Esophagus squamous epithelium (tissue), 5 donors: ENCODE measurements around the gene PITHD1. TPM values are rescaled to one million over a fixed set of nuclear protein-coding genes. Genes with fewer than 3 reads are reported as not detected.
"Not testable (repeated sequence)": the region's sequence is repeated elsewhere in the genome, so short reads cannot be mapped to it uniquely, and the experiment has no call there.

Experiments used
- DNase-seq: peaks from one replicate; lab custom pipeline; 2025; lab: John Stamatoyannopoulos, UW
- H3K27ac ChIP-seq, 4 donors: fragments of 200-600 bp; sonication (generic); one replicate each; pipeline ENCODE4 v1.5.1; 2016 to 2019; ENCODE audit warnings: mild to moderate bottlenecking in 1 of 4
- H3K27me3 ChIP-seq, 4 donors: fragments of 200-600 bp; sonication (generic); 1 replicate in 3 of 4; 2 replicates in 1 of 4; pipeline versions ENCODE4 v1.5.1 to v1.6.0; 2017 to 2021; ENCODE audit warnings: antibody characterized with exemption in 1 of 4
- H3K36me3 ChIP-seq, 3 donors: fragments of 200-600 bp; sonication (generic); one replicate each; pipeline ENCODE4 v1.5.1; 2016 to 2019
- H3K4me1 ChIP-seq, 3 donors: fragments of 200-600 bp; sonication (generic); one replicate each; pipeline ENCODE4 v1.5.1; 2017 to 2019
- H3K4me3 ChIP-seq, 4 donors: fragments of 200-600 bp; sonication (generic); 1 replicate in 3 of 4; 2 replicates in 1 of 4; pipeline ENCODE4 v1.5.1; 2016 to 2019; ENCODE audit warnings: mild to moderate bottlenecking in 2 of 4, moderate library complexity in 1 of 4
- H3K9me3 ChIP-seq, 3 donors: fragments of 200-600 bp; sonication (generic); one replicate each; pipeline ENCODE4 v1.5.1; 2016 to 2019
- CTCF ChIP-seq, 6 experiments: fragments of 450-650 bp in 4 of 6; fragments of 200-600 bp in 2 of 6; sonication (generic) in 2 of 6; IDR thresholded peaks; one replicate each; pipeline ENCODE4 v1.5.1; 2016 to 2019; ENCODE audit warnings: antibody characterized with exemption in 6 of 6, mild to moderate bottlenecking in 4 of 6, moderate library complexity in 4 of 6
- POLR2A ChIP-seq, 4 donors: fragments of 450-650 bp; IDR thresholded peaks; one replicate each; pipeline ENCODE4 v1.6.1; 2017; ENCODE audit warnings: antibody characterized with exemption in 4 of 4, mild to moderate bottlenecking in 4 of 4, moderate library complexity in 3 of 4
- WGBS, 2 donors: methylation state at CpG; one replicate each; pipeline ENCODE4 v1.1.5; 2018; 5-methylcytosine and 5-hydroxymethylcytosine counted together
- intact Hi-C: fragments of 100-400 bp; cut with DNase I; formaldehyde crosslinking; loops from one replicate; pipeline ENCODE4 v1.15.0; 2022
- total RNA-seq, 4 donors: library from RNA; depleted of rRNA; stranded (reverse); fragments of >200 nt; gene quantifications; one replicate each; pipeline ENCODE4 v1.1.0, GENCODE V29; 2016
- donor health status: DM: yes; HTN: yes; CAD: no.

Gene PITHD1
- total RNA-seq, 4 donors from 2014 or later, result 57.4 to 86.3 (median 78.0) TPM

GRCh38 chr1:23774174-23774880 is 3.9 kb upstream of the PITHD1 start:
- Histone ChIP-seq H3K27me3 (no peaks in the 10 kb centered on the region), H3K9me3 (no peaks in the 10 kb centered on the region), H3K4me1 (peaks cover 13 to 29% (median 16%) of the 10 kb centered on the region in 3 donors), H3K36me3 (peaks cover 0 to 21% (median 0%) of the 10 kb centered on the region in 3 donors), H3K27ac (no peak overlapping the region), H3K4me3 (no peak overlapping the region)
- TF ChIP-seq POLR2A (IDR thresholded peaks at IDR 0.05) (no peak), CTCF (IDR thresholded peaks at IDR 0.05) (no peak)
- intact Hi-C loops, result no loop called here
- no peak for DNase-seq
- WGBS, 2 donors, result 68 to 73% methylated on average over 6 of the region's 6 CpGs

DNA sequence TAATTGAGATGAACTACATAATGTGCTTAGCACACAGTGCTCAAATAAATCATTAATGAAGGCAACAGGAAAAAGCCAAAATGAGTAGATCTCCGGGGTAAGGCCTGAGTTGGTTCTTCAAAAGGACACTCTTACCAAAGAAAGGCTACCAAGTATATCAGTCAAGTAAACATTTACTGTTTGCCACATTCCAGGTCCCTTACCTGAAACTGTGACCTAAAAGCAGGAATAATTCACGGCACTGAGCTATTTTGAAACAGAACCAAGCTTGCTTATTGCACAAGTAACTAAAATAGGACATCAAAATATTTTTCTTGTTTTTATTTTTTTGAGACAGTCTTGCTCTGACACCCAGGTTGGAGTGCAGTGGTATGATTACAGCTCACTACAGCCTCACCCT is 2.0 kb upstream of the PITHD1 start:
- Histone ChIP-seq H3K27me3 (no peaks in the 10 kb centered on the region), H3K4me1 (peaks cover 19 to 46% (median 22%) of the 10 kb centered on the region in 3 donors), H3K27ac (no peak overlapping the region), H3K4me3 (no peak overlapping the region), H3K36me3 (peaks cover 0 to 18% (median 0%) of the 10 kb centered on the region in 3 donors), H3K9me3 (no peaks in the 10 kb centered on the region)
- WGBS, 2 donors, result 58 to 84% methylated on average over 2 of the region's 2 CpGs
- intact Hi-C loops, result no loop called here
- no peak for DNase-seq
- TF ChIP-seq CTCF (IDR thresholded peaks at IDR 0.05) (no peak), POLR2A (IDR thresholded peaks at IDR 0.05) (no peak)

DNA sequence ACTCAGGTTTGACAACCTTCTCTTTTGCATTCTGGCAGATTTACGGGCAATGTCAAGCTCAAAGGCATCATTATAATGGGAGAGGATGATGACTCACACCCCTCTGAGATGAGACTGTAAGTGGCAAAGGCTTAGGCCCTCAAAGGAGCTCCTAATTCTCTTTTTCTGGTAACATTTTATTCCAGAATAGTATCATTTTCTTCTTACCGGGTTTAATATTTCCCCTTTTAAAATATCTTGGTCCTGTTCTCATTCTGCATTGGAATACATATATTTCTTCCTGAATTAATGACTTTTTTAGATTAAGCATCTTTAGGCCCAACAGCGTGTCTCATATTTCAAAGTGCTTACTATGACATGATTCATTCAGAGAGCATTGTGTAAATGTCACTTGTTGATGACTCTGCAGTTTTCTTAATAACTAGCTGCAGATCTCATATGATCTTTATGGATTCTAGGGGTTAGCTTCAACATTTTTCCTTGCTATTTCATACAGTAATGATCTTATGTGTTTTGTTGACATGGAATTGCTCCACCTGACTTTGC is 1.7 kb downstream of the PITHD1 start:
- 29 to 43% methylated on average over 3 of the region's 3 CpGs for WGBS, 2 donors
- Histone ChIP-seq H3K4me3 (no peak overlapping the region), H3K4me1 (peaks cover 19 to 38% (median 22%) of the 10 kb centered on the region in 3 donors), H3K27me3 (no peaks in the 10 kb centered on the region), H3K9me3 (no peaks in the 10 kb centered on the region), H3K27ac (peak overlapping the region in 3 of 4 donors; percentile 86 to 97 (median 89)), H3K36me3 (peaks cover 0 to 50% (median 0%) of the 10 kb centered on the region in 3 donors)
- intact Hi-C loops, result no loop called here
- DNase-seq, result no peak
- TF ChIP-seq CTCF (IDR thresholded peaks at IDR 0.05) (no peak), POLR2A (IDR thresholded peaks at IDR 0.05) (no peak)

GRCh38 chr1:23783141-23783540 is 4.9 kb downstream of the PITHD1 start:
- H3K9me3 ChIP-seq, intact Hi-C loops, H3K4me3 ChIP-seq, DNase-seq, H3K27me3 ChIP-seq, H3K27ac ChIP-seq: not testable (repeated sequence)
- Histone ChIP-seq H3K4me1 (peaks cover 12 to 24% (median 15%) of the 10 kb centered on the region in 3 donors), H3K36me3 (peaks cover 0 to 83% (median 13%) of the 10 kb centered on the region in 3 donors)
- 88 to 92% methylated on average over 11 of the region's 11 CpGs for WGBS, 2 donors

DNA sequence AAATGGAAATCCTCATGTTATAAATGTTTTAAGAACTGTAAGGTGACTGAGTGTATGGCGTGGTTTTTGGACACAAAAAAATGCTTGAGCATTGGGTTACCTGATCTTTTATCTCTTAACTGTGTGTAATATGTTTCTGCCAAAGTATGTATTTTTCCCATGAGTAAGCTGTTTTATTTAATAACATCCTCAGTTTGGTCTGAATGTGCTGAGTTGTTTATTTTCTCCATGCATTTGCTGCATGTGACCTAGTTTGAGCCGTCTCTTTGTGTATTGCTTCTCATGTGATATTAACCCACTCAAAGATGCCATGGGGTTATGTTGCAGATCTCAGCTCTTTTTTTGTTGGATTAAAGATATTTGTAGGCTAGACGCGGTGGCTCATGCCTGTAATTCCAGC is 6.6 kb downstream of the PITHD1 start:
- intact Hi-C loops, result no loop called here
- Histone ChIP-seq H3K4me1 (peaks cover under 1 to 12% (median 1%) of the 10 kb centered on the region in 3 donors), H3K27me3 (no peaks in the 10 kb centered on the region), H3K4me3 (no peak overlapping the region), H3K36me3 (peaks cover 0 to 95% (median 13%) of the 10 kb centered on the region in 3 donors), H3K9me3 (no peaks in the 10 kb centered on the region), H3K27ac (no peak overlapping the region)
- no peak for TF ChIP-seq CTCF (IDR thresholded peaks at IDR 0.05)
- no peak for TF ChIP-seq POLR2A (IDR thresholded peaks at IDR 0.05)
- 75 to 84% methylated on average over 4 of the region's 4 CpGs for WGBS, 2 donors
- no peak for DNase-seq
